HPDE6-E6E7 (cell line): ENCODE results near the gene CD79A.

ENCODE experiments used
- DNase-seq: peaks from one replicate; pipeline ENCODE4 v3.0.0; 2011; ENCODE audit warnings: missing footprints; ENCODE audit errors: extremely low spot score

The CD79A gene

DNA sequence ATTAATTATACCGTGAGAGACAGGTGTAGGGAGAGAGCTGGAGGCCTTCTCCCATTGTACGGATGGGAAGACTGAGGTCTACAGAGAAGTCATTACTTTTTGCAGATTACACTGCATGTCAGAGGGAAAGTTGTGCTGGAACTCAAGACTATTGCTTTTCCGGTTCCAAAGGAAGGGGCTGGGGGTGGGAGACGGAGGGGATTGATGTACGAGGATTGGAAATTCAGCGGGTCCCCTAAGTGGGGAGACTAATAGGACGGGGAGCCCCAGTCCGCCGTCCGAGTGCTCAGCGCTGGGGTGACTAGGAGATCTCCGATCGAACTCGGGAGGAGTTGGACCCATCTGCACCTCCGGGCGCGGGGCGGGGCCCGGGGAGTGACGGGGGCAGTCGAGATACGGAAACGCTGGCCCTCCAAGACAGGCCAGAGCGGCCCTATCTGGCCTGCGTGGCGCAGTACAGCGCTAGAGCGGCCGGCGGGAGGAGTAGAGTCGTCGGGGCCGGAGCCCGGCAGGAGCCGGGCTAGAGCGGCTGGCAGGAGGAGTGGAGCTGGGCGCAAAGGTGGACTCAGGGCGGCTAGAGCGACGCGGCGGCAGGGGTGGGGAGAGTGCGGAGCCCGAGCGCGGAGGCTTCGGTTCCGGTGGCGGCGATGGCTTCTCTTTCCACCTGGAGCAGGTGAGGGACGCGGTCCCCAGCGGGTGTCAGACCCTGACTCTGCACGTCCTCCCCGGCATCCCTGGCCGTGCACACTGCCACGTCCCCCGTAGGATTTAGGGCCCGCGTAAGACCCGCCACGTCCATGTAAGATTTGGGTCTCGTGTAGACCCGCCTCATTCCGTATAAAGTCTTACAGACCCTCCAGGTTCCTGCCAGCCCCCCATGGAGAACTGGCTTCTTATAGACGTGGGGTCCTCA, 7.0 kb downstream of the CD79A start:
- peak; percentile 96 for DNase-seq

DNA sequence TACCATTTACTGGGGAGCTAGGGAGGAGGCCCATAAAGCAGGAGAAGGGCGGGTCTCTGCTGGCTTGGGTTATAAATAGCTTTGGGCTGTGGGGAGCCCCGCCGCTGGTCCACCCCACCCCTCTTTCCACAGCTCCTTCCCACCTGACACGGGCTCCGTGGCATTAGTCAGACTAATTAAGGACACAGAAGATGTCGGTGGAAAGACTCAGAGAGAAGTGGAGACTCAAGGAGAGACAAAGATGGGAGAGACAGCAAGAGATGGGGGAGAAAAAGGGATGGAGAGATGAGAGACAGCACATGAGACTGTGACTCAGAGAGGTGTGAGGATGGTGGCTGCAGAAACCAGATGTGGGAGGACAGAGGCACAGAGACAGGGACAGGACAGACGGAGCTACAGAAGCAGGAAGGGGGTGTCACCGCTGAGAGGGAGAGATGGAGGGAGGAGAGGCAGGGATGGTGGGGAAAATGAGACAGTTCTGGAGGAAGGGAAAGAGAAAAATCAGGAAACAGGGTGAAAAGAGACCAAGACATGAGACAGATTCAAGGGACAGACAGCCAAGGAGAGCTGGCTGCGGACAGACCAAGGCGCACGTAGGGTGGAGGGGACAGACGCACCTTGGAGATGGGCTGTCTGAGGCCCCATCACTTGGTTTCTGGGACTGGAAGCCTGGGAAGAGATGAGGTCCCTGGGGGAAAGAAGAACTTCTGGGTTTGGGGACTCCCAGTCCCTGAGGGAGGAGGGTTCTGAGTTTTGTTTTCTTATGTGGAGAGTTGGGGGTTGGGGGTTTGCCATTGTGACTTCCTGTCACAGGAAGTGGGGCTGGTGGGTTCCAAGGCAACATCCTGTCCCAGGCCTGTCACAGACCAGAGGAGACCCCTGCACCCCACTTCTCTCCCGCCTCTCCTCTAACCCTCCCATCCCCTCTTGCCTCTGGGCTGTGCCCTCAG, 10.0 kb downstream of the CD79A start:
- DNase-seq: no peak

- DNase-seq: peak; percentile 95
Measured at GRCh38 chr19:41887711-41888382, 10.8 kb downstream of the CD79A start.

DNA sequence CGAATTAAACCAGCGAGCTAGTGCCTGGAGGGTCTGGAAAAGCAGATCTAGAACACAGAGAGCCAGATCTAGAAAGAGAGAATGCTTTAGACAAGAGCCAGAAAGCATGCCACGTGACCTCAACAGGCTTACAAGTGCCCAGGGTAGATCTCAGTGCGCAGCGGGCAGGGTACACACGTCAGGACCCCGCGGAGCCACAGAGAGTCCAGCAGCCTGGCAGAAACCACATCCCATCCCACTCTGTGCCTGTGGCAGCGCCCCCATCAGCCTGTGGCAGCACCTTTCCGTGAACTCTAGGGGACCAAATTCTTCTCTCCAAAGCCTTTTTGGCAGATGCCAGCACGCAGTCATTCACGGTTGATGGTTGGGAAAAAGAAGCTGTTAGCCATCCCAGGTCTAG, 11.8 kb downstream of the CD79A start:
- no peak for DNase-seq

DNA sequence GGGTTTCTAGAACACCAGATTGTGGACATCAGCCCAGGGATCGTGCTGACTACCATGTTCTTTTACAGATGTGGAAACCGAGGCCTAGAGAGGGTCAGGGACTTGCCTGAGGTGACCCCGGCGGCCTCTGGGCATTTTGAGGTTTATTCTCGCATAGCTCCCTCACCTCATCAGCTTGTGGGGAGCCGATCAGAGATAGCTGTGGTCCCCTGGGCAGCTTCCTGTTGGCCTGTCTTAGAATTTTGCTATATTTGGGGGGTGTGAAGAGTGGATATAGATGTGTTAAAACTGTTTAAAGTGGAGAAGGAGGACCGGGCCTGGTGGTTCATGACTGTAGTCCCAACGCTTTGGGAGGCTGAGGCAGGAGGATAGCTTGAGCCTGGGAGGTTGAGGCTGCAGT, 12.8 kb downstream of the CD79A start:
- no peak for DNase-seq

DNA sequence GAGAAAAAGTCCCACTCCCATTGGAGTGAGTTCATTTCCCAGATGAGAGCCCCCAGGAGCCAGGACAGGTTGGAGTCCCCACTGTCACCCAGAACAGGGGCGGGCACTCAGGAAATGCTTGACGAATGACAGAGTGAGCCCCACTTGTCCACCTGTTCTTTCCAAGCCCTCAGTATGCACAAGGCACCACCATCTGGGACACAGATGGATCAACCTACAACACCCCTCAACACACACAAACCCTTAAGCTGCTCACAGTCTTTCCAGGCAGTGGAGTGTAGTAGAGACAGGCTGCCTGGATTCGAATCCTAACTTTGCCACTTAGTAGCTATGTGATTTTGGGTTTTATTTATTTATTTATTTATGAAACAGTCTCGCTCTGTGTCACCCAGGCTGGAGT, 13.9 kb downstream of the CD79A start:
- DNase-seq: no peak

GRCh38 chr19:41892173-41892902, 15.3 kb downstream of the CD79A start:
- no peak for DNase-seq

GRCh38 chr19:41893899-41894298, 16.8 kb downstream of the CD79A start:
- DNase-seq: no peak

DNA sequence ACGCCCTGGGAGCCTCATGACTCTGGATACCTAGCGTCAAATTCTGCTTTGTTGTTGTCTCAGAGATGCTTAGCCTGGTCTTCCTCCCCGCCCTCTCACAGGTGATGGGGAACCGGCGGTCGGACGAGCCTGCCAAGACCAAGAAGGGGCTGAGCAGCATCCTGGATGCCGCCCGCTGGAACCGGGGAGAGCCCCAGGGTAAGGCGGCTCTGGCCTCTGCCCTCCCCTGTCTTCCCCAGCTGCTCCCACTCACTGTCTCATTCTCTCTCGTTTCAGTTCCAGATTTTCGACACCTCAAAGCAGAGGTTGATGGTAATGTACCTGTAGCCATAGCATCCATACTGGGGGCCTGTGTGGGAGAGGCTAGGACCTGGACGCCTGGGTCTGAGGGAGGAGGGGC, 17.3 kb downstream of the CD79A start:
- no peak for DNase-seq

GRCh38 chr19:41895745-41896580, 18.9 kb downstream of the CD79A start:
- no peak for DNase-seq

DNA sequence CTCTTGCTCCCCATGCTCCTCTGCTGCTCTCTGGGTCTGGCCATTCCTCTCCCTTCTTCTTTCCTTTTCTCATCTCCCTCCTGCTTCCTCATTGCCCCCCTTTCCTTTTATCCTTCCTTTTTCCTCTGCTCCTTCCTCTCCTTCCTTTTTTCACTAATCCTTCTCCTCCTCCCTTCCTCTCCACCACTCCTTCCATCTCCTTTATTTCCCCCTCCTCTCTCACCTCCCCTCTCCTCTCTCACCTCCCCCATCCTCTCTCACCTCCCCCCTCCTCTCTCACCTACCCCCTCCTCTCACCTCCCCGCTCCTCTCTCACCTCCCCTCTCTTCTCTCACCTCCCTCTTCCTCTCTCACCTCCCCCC, 19.5 kb downstream of the CD79A start:
- DNase-seq: no peak

- DNase-seq: no peak
Measured at GRCh38 chr19:41897181-41897580, 20.1 kb downstream of the CD79A start.

DNA sequence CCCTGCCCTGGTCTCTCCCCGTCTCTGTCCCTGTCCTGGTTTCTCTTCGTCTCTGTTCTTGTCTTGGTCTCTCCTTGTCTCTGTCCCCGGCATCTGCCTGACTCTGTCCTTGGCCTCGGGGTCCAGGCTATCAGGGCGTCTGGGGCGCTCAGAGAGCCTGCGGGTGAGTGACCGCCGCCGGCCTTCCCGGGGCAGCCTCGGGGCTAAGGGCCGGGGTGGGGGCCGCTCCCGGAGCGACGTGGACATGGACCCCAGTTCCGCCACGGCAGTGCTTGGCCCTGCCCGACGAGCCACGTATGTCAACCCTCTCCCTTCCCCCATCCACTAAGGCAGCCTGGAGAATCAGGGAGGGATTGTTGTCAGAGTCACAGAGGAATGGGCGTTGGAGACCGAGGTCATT, 20.7 kb downstream of the CD79A start:
- DNase-seq: no peak

GRCh38 chr19:41898235-41898634, 21.2 kb downstream of the CD79A start:
- no peak for DNase-seq

DNA sequence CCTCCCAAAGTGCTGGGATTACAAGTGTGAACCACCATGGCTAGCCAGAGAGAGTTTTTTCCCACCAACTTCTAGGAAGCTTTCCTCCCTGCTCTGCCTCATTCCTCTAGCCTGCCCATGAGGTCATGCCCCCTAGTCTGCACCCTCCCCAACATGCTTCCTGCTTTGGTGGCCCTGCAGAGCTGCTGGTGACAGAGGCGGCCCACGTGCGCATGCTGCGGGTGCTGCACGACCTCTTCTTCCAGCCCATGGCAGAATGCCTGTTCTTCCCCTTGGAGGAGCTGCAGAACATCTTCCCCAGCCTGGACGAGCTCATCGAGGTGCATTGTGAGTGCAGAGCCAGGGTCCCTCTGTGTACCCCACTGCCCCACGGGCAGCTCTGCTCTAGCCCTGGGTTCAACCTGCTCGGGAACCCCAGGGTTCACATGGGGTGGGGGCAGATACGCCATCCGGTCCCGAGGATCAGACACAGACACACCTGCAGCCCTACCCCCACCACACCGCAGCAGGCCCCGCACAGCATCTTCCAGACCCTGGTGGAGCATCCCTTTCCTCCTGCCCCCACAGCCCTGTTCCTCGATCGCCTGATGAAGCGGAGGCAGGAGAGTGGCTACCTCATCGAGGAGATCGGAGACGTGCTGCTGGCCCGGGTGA, 24.8 kb downstream of the CD79A start:
- no peak for DNase-seq

- DNase-seq: no peak
Measured at GRCh38 chr19:41902594-41902993, 25.5 kb downstream of the CD79A start.

GRCh38 chr19:41903193-41903953, 26.3 kb downstream of the CD79A start:
- DNase-seq: no peak

GRCh38 chr19:41904118-41904870, 27.2 kb downstream of the CD79A start:
- no peak for DNase-seq
